ENCODE results near the gene TMEM272.

DNA sequence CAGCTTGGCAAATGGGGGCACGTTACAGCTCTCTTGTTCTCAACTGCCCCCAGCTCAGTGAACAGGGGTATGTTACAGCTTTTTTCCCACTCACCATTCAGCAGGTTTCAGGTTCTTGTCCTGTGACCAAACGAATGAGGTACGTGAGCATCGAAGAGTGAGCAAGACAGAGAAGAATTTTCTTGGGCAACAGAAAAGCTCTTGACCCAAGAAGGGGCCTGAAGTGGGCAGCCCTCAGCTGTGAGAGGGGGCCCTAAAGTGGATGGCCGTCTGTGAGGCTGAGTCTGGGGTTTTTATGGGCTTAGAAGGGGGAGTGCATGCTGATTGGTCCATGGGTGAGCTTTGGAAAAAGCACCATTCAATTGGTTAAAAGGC lies 38.2 kb upstream of the TMEM272 start:
- TF ChIP-seq, protein P1, sequence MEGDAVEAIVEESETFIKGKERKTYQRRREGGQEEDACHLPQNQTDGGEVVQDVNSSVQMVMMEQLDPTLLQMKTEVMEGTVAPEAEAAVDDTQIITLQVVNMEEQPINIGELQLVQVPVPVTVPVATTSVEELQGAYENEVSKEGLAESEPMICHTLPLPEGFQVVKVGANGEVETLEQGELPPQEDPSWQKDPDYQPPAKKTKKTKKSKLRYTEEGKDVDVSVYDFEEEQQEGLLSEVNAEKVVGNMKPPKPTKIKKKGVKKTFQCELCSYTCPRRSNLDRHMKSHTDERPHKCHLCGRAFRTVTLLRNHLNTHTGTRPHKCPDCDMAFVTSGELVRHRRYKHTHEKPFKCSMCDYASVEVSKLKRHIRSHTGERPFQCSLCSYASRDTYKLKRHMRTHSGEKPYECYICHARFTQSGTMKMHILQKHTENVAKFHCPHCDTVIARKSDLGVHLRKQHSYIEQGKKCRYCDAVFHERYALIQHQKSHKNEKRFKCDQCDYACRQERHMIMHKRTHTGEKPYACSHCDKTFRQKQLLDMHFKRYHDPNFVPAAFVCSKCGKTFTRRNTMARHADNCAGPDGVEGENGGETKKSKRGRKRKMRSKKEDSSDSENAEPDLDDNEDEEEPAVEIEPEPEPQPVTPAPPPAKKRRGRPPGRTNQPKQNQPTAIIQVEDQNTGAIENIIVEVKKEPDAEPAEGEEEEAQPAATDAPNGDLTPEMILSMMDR (IDR thresholded peaks at IDR 0.05 in 2 of 3, conservative IDR thresholded peaks at IDR 0.05 in 1 of 3; ENCODE audit: borderline replicate concordance in 1 of 3, insufficient read depth in 1 of 3, low read depth in 2 of 3, low read length in 2 of 3), result no peak
- TF ChIP-seq, protein P2, sequence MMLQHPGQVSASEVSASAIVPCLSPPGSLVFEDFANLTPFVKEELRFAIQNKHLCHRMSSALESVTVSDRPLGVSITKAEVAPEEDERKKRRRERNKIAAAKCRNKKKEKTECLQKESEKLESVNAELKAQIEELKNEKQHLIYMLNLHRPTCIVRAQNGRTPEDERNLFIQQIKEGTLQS (IDR thresholded peaks at IDR 0.05), result no peak
- no peak for TF ChIP-seq POLR2AphosphoS5 (IDR thresholded peaks at IDR 0.05; ENCODE audit: low read depth, low read length)
- TF ChIP-seq POLR2A (IDR thresholded peaks at IDR 0.05; ENCODE audit: borderline replicate concordance, extremely low read depth, insufficient read depth, insufficient read length), result no peak
